CD4-positive, alpha-beta T cell treated with Interleukin-10 for 1 hour (primary cell): ENCODE results near the gene ARG1.
"Not testable (repeated sequence)": the region's sequence is repeated elsewhere in the genome, so short reads cannot be mapped to it uniquely, and the experiment has no call there.

ENCODE experiments used
- DNase-seq: peaks from one replicate; pipeline ENCODE4 v3.0.0-alpha.2; 2020

ARG1 gene

GRCh38 chr6:131572686-131573415 is at the start of gene ARG1:
Gene ARG1, plus strand, starts transcription at chr6:131573226. Its CDS starts 57 bp downstream, at chr6:131573283.
- no peak for DNase-seq

- no peak for DNase-seq
Measured at GRCh38 chr6:131523988-131524673, 48.9 kb upstream of the ARG1 start.

DNA sequence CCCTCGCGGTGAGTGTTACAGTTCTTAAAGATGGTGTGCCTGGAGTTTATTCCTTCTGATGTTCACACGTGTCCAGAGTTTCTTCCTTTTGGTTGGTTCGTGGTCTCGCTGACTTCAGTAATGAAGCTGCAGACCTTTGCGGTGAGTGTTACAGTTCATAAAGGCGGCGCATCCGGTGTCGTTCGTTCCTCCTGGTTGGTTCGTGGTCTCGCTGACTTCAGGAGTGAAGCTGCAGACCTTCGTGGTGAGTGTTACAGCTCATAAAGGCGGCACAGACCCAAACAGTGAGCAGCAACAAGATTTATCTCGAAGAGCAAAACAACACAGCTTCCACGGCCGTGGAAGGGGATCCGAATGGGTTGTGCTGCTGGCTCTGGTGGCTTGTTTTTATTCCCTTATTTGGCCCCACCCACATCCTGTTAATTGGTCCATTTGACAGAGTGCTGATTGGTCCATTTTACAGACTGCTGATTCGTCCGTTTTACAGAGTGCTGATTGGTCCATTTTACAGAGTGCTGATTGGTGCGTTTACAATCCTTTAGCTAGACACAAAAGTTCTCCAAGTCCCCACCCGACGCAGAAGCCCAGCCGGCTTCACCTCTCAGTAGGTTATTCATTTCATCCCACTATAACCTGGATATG is 48.2 kb upstream of the ARG1 start:
- peak; percentile 44 for DNase-seq

GRCh38 chr6:131530936-131531335 is 42.1 kb upstream of the ARG1 start:
- not testable (repeated sequence) for DNase-seq

DNA sequence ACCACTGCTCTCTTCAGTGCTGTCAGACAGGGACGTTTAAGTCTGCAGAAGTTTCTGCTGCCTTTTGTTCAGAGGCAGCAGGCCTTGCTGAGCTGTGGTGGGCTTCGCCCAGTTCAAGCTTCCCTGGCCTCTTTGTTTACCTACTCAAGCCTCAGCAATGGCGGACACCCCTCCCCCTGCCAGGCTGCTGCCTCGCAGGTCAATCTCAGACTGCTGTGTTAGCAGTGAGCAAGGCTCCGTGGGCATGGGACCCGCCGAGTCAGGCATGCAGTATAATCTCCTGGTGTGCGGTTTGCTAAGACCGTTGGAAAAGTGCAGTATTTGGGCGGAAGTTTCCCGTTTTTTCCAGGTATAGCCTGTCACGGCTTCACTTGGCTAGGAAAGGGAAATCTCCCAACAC is 41.3 kb upstream of the ARG1 start:
- not testable (repeated sequence) for DNase-seq

DNA sequence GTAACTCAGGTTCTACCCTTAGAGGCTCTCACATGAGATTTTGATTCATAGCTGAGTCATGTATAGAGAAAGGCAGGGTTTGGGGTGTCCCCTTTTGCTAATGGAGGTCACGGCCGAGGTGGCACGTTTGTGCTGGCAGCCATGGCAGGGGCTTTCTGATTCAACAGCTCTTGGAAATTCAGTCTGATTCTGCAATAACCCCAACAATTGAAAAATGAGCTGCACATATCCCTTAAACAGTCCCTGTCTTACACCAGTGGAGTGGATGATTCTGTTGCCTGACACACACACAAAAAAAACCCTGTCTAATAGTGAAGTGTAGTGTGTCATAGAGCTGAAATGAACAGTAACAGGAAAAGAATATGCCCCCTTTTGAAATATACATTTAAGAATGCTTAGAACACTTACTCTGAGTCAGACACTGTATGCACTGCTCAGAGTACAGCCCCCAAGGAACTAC is 40.4 kb upstream of the ARG1 start:
- no peak for DNase-seq

GRCh38 chr6:131538615-131539014 is 34.4 kb upstream of the ARG1 start:
- not testable (repeated sequence) for DNase-seq

DNA sequence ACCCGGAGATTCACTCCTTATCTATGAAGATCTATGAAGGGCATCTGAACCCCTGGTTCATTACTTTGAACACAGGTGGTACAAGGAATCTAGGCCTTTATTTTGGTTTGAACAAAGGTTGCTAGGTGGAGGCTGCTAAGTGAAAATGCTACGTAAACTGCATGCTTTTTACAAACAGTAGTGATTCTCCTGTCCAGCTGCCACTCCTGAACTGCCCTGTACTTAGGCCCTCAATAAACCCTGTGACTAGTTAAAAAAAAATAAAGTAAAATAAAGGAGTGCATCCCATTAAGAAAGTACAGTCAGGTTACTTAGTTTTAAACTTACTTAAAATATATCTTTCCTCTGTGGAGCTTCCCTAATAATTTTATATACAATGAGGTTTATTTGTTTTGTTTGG is 27.7 kb upstream of the ARG1 start:
- no peak for DNase-seq

- DNase-seq, result no peak
Measured at GRCh38 chr6:131547488-131547887, 25.5 kb upstream of the ARG1 start.

- DNase-seq, result no peak
Measured at GRCh38 chr6:131548441-131548840, 24.6 kb upstream of the ARG1 start.

DNA sequence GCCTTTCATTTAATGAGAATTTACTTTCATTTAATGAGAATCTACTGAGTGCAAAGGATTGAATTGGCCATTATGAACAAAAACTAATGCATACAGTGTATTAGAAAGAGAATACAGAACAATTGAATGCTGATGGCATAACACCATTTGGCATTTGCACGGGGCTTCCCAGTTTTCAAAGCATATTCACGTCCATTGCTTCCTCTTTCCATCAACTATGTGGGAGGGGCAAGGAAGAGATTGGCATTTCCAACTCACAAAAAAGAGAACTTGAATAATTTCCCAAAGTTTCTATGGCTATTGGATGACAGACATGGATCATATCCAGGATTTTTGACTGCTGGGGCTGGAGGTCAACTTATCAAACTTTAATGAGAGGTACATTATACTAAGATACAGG is 23.2 kb upstream of the ARG1 start:
- DNase-seq, result no peak

- DNase-seq, result no peak
Measured at GRCh38 chr6:131551902-131552301, 21.1 kb upstream of the ARG1 start.

- DNase-seq, result no peak
Measured at GRCh38 chr6:131552572-131552971, 20.5 kb upstream of the ARG1 start.

GRCh38 chr6:131555992-131556391 is 17.0 kb upstream of the ARG1 start:
- DNase-seq, result no peak

DNA sequence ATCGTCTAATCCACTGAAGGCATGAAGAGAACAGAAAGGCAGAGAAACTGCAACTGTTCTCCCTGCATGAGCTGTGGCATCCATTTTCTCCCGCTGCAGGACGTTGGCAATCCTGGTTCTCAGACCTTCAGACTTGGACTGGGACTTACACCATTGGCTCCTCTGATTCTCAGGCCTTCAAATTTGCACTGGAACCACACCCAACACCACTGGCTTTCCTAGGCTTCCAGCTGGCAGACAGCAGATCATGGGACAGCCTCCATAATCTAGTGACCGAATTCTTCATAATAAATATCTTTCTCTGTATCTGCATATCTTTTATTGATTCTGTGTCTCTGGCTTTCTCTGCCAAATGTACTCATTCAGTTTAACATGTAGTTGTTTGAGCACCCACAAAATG is 14.1 kb upstream of the ARG1 start:
- no peak for DNase-seq

- no peak for DNase-seq
Measured at GRCh38 chr6:131561925-131562707, 10.9 kb upstream of the ARG1 start.

GRCh38 chr6:131565056-131565455 is 8.0 kb upstream of the ARG1 start:
- DNase-seq, result no peak

DNA sequence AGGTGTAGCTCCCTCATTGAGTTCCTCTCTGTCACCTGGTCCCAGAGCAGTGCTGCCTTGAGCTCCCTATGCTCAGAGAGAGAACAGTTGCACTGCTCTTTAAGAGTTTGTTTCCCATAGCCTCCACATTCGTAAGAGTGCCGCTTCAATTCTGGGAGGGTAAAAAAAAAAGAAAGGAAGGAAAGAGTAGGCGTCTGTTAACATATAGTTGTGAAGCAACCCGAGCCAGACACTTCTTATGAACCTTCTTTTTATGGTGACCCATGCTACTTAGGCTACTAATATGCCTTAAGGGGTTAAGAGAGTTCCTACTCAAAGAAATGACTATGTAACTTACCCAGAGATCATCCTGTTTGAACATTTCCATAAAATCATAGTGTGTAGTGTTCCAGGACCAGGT is 4.3 kb upstream of the ARG1 start:
- DNase-seq, result no peak

GRCh38 chr6:131574133-131574532 is 1.1 kb downstream of the ARG1 start:
- no peak for DNase-seq

GRCh38 chr6:131574686-131575085 is 1.7 kb downstream of the ARG1 start:
- no peak for DNase-seq

GRCh38 chr6:131575834-131576478 is 2.9 kb downstream of the ARG1 start:
- no peak for DNase-seq

- DNase-seq, result no peak
Measured at GRCh38 chr6:131581523-131581922, 8.5 kb downstream of the ARG1 start.

DNA sequence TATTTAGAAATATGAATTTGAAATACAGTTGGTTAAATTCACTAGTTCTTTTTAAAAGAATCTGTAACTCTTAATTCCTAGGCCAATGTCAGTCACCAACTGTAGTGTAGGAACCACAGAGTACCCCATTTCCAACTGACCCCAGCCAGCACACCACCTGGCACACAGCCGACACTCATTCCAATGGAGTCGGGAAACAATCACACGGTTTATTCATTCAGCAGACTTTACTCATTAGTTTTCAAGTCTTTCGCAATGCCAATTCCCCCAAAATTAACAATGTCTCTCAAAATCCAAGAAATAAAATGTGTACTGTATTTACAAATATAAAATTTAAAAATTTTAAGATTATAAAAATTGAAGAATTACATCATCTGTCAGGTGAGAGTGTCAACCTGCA is 13.5 kb downstream of the ARG1 start:
- no peak for DNase-seq
